ENCODE results near the gene ZNF280C.

DNA sequence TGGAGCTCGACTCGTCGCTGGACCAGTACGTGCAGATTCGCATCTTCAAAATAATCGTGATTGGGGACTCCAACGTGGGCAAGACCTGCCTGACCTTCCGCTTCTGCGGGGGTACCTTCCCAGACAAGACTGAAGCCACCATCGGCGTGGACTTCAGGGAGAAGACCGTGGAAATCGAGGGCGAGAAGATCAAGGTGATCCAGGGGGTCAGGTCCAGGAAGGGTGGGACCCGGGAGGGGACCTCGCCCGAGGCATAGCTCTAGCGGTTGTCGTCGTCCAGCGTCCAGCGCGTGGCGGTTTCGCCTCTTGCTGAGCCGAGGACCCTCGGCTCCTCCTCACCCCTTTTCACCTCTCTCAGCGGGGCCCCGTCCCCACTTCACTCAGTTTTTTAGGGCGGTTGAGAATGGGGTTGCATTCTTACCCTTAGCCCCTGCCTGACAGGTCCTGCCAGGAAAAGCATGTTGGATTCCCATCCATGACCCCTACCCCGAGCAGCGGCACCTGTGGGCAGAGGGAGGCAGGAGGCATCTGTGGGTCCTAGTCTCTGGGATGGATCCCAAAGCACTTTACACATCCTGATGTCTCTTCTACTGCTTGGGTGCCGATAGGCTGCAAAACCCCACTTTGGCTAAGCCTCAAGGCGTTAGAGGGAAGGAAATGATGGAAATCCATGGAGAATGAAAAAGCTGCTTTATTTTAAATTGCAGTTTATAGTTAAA is 96.4 kb downstream of the ZNF280C start:
- no peak for TF ChIP-seq SIN3A (IDR thresholded peaks at IDR 0.05; ENCODE audit: borderline replicate concordance, insufficient read depth, low read depth, low read length)
- TF ChIP-seq, protein P1, sequence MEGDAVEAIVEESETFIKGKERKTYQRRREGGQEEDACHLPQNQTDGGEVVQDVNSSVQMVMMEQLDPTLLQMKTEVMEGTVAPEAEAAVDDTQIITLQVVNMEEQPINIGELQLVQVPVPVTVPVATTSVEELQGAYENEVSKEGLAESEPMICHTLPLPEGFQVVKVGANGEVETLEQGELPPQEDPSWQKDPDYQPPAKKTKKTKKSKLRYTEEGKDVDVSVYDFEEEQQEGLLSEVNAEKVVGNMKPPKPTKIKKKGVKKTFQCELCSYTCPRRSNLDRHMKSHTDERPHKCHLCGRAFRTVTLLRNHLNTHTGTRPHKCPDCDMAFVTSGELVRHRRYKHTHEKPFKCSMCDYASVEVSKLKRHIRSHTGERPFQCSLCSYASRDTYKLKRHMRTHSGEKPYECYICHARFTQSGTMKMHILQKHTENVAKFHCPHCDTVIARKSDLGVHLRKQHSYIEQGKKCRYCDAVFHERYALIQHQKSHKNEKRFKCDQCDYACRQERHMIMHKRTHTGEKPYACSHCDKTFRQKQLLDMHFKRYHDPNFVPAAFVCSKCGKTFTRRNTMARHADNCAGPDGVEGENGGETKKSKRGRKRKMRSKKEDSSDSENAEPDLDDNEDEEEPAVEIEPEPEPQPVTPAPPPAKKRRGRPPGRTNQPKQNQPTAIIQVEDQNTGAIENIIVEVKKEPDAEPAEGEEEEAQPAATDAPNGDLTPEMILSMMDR (IDR thresholded peaks at IDR 0.05): no peak

All from Panc1 (cell line).